Stimulated activated CD8-positive, alpha-beta memory T cell treated with anti-CD3 and anti-CD28 coated beads, Interleukin-7, amount 100 ng/mL, for 24 hours (primary cell): ENCODE measurements around the gene SPHK1.

Experiments
- DNase-seq: peaks from one replicate; pipeline ENCODE4 v3.0.0-alpha.2; 2020; ENCODE audit warnings: low read depth

The SPHK1 gene

DNA sequence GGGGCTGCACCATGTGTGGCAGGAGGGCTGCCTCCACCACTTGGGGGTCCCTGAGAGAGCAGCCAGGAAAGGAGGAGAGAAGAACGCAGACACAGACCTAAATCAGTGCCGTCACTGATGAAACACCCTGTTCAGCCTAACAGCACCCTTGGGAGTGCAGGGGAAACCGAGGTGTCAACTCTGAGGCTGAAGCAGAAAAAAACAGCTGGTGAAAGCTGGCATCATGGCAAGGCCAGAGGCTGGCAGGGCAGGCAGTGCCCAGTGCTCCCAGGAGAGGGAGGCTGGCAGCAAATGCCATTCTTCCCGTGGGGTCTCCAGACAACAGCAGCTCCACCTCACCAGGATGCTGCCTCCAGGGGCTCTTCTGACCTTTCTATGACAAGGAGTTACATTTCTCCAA lies 23.1 kb downstream of the SPHK1 start:
- no peak for DNase-seq

DNA sequence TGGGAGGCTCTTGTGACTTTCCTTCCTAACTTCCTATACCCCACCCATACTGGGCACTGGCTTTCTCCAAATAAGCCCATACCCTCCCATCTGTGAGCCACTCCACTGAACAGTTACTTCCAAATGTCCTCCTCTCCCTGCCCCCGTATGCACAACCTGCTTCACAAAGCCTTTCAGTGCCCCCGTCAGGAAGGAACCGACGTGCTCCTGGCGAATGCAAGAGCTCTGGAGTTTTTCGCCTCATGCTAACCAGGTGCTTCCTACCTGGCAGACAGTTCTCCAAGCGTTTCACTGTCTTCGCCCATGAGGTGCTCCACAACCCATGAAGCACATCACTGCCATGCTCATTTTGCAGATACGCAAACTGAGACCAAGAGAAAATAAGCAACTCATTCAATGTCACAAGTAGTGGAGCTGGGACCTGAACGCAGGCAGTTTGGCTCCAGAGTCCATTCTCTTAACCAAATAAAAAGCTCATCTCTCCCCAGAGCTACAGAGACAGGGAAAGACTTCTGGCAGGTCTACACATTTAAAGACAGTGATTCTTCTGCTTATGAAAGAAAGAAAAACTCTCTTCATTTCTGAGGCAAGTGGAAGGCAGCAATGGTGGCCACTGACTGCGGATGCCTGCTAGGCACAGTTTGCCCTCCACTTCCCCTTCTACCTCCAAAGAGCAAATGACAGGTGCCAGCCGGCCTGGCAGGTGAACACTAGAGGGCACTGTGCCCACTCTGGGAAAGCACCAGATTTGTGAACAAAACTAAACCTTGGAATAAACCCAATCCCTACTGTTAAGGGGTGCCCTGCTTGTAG lies 23.8 kb downstream of the SPHK1 start:
- DNase-seq: peak; percentile 39

DNA sequence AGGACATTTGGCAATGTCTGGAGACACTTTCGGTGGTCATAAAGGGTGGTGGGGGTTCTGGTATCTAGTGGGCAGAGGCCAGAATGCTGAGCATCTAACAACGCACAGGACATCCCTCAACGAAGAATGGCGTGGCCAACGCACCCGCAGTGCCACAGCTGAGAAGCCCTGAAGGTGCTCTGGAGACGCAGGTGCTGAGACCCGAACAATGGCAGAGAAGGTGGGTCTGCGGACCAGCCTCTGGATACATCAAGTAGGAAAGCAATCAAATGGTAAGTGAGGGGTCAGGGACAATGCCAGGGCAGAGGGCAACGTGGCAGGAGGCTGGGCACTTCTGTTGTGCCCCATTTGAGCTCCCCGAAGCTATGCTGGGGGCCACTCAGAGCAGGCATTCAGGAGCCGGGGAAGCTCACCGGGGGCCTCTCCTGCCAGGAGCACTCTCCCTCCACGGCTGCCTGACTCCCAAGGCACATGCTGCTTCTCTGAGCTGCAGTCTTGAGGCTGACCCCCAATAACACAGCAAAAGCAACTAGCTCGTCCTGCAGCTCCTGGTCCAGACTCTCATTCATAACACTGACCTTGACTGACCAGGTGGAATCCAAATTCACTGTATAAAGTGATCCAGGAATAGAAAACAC lies 26.0 kb downstream of the SPHK1 start:
- no peak for DNase-seq

DNA sequence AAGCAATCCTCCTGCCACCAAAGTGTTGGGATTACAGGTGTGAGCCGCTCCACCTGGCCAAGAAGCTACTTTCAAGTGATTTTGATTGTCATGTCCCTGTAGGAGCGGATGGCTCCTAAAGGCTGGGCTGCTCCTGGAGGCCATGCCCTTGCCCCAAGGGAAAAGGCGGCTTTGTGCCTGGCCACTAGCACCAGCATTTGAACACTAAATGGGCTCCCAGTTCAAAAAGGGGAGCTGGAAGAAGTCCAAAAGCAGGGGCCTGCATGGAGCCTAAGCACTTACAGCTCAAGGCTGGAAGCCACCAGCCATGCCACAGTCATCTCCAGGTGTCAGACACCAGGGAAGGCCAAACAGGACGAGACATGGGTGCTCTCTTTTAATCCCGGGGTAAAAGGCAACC lies 26.8 kb downstream of the SPHK1 start:
- no peak for DNase-seq

DNA sequence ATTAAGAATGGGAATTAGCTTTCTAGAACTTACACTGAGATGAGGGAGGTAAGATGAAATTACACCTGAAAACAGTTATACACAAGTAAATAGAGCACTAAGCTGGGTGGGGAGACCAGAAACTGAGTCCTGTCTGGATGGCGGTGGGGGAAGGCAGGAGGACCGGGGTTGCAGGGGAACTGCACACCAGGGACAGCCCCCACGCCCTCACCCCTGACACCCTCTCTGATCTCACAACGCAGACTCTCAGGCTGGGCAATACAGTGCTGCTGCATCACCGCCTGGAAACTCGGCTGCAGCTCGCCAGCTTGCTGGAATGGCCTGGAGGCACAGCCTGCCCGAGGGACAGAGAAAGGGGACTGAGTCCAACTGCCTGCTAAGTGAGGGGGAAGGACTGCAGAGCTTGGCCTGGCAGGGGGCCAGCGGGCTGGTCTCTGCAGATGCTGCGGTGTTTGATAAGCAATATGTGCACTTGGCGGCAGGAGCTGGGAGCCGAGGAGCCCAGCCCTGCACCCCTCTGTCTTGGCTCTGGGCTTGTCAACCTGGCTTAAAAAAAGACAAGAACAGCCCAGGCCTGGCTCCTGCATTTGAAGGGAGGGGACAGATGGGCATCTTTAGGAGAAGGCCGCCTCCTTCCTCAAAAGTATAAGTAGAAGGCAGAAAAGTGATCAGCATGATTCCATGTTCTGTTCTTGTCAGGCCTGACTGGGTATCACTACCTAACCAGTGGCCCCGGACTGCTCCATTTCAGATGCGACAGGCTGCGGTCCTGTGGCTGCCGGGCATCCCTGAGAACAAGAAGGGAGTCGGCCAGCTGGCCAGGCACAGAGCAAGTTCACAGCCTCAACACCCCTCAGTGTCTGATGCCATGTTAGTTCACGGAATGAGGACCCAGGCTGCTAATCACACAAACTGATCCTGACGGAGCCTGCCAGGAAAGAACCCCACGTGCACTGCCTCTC lies 30.2 kb downstream of the SPHK1 start:
- no peak for DNase-seq

DNA sequence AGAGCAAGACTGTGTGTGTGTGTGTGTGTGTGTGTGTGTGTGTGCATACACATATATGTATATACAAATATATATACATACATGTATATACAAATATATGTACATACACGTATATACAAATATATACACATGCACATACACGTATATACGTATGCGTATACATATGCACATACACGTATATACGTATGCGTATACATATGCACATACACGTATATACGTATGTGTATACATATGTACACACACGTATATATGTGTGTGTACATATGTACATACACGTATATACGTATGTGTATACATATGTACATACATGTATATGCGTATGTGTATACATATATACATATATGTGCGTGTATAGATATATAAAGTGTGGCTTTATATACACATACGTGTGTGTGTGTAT lies 31.4 kb downstream of the SPHK1 start:
- DNase-seq: no peak

DNA sequence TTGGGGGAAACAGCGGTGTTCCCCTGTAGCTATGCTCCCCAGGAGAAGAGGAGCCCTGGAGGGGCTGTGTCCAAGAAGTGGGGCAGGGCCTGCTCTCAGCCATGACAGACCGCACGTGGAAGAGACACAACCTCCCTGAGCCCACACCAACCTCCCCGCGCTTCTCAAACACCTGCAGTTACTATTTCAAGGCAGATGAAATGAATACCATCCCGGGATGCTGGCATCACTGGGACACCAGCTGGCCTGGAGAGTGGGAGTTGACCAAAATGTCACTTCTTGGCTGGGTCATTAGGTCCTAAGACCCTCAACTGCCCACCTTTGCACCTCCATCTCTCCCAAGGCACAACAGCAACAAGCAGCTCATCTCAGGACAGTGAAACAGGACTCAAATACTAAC lies 32.0 kb downstream of the SPHK1 start:
- no peak for DNase-seq

DNA sequence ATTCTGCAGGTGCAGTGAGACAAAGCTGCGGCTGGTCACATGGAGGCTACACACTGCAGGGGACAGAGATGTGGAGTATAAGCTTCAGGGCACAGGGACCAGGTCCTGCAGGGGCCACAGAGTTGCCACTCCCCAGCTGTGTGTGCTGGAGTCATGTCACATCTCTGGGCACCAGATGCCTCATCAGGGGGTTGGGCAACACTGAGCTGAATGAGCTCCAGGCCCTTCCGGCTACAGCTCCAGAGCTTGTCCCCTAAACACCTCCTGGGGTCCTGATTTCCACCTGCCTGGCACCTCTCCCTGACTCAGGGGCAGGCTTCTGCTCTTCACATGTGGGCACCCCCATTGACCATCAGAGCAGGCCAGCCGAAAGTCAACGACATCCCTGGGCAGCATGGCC lies 32.5 kb downstream of the SPHK1 start:
- DNase-seq: no peak

DNA sequence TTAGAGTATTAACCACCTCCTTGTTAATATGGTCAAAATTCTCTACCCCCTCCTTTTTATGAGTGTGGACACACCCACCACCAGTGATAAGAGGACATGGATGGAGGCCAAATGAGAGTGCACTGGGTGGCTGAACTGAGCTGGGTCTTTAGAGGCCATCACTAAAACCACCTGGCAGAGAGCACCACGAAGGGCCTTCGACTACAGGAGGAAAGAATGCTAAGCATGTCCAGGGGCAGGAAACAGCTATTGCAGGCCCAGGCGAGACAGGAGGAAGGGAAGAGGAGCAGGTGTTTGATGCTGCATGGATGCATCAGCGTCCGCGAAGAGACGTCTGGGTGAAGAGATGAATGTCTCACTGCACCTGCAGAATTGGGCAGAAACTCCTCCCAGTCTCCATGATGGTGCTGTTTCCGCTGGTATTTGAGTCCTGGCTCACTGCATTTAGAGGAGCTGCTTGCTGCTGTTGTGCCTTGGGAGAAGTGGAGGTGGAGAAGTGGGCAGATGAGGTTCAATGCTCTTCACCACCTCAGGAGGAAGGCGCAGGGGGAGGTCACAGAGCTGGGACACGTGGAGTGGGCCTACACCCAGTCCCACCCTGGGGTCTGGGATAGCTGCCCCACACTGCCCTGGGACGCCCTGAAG lies 33.2 kb downstream of the SPHK1 start:
- DNase-seq: no peak

DNA sequence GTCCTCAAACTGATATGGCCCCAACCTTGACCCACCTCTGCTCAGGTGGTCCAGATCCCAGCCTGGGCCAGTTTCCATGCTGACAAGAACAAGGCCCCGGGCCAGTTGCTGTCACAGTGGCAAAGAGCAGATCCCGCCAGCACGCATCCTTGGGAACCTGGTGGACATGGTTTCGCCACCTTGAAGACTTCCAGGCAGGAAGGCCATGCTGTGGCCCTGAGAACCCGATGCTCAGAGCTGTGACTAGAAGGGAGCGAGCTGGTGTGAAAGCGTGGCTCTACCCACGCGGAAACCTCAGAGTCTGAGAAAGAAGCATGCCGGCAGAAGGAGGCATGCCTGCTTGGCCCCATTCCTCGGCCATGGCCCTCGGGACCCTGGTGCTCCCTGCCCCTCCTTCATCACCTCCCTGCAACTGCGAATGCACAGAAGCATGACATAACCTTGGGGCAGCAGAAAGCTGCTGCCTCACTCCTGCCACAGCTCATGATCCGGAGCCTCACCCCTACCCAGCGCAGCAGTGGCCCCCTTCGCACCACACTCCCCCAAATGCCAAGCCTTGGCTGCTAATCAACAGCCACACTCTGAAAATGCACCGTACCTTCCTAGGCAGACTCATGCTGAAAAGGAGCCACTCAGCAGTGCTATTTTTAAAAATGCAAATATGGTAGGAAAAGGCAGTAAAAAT lies 35.3 kb downstream of the SPHK1 start:
- DNase-seq: no peak

DNA sequence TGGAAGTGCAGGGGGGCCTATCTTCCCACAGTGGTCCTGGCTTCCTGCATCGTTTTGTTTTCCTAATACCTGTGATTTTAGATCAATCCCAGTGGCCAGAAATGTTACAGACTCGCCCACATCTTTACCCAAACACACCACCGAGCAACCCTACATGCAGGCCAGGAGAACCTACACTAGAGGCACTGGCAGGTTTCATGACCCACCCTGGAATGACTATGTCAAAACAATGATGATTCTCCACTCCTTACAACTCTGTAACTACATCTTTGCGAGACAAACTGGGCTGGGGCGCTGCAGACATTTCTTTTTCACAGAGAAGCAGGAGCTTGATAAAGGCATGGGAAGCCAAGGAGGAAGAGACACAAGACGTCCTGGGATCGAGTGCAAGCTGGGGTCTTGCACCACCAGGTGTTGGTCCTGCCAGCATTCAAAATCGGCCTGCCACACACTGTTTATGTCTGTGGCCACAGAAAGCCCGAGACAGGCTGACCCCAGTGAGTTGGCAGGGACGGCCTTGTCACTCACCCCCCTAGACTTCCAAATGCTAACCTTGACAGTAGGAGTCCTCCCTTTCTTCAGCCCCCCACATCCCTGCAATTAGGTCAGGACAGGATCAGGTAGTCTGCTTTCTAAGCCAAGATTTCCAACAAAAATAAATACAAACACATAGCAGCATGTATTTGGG lies 36.1 kb downstream of the SPHK1 start:
- DNase-seq: no peak

DNA sequence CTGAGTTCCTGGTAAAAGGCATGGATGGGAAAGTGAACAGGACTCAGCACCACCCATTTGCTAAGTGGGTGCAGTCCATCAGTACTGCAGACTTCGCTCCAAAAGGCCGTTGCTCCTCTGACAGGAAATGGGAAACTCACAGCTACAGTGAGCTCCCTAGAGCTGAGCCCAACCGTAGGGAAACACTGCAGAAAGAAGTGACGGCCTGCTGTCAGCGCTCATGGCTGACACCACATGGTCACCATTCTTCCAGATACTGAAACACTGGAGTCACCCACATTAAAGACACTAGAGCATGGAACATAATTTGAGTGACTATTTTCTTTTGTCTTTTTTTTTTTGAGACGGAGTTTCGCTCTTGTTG lies 36.6 kb downstream of the SPHK1 start:
- no peak for DNase-seq

DNA sequence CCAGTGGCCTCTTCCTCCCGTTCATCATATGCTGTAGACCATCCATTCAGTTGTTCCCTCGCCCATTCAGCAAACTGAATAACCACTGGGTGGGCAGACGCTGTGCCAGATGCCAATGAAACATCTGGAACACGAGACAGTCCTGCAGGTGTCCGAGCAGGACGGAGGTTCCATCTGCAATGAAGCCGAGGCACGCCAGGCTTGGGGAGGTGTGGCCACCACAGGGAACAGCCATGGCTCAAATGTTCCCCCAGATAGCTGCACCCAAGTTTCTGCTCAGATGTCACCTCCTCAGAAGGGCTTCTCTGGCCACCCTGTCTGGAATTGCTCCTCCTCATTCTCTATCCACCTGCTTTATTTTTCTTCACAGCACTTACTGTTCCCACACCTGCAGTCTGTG lies 38.0 kb downstream of the SPHK1 start:
- DNase-seq: no peak

DNA sequence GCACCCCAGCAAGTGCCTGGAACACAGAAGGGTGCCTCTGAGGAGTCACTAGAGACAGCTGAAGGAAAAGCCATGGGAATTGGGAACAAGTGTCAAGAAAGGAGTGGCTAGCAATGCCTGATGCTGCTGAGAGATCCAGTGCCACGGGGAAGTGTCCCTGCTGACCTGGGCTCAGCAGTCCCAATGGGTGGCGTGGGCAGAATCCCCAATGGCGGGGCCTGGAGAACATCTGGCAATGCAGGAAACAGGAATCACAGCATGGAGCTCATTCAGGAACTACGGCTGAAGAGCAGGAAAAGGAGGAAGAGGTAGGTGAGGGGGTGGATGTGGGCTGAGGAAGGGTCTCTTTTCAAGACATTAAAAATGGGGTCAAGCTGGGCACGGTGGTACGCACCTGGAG lies 38.5 kb downstream of the SPHK1 start:
- DNase-seq: no peak

DNA sequence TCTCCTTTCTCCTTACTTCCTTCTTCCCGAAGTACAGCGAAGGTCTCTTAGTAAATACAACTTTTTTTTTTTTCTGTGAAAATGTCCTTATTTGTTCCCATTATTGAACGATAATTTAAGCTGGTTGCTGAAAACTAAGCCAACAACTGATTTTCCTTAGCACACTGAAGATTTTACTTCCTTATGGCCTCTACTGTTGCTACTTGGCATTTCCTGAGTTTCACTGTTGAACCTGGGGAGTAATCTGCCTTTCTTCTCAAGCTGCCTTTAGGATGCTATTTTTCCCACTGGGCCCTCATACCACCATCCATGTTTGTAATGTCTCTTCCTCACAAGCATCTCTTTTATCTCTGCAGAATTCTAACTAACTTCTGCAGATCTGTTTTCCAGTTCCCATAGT lies 42.4 kb downstream of the SPHK1 start:
- no peak for DNase-seq

DNA sequence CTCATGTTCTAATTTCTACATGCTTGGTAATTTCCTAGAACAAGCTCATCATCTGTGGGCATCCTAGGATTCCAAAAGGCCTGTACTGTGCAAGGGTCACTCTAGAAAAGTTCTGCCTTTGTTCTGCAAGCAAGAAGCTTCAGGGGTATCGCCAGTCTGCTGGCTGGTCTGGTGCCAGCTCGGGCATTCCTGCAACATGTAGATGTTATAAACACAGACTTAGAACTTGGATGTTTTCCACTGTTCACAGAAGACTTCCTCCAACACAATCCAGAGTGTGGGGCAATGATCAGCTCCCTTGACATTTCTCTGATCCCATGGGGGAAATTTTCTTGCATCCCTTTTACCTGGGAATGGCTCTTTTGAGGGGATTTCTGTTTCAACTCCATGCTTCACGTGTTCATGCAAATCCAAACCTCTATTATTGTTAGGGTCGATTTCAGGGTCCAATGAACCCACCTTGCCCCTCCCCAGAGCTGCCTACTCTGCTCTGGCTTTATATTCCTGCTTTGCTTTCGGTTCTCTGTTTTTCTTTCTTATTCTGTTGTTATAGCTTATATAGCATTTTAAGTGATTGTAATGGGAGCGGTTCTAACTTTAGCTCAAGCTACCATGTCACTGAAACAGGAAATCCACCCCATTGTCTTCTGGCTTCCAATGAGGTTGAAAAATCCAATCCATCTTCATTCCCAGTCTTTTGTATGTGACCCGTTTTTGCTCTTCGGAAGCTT lies 43.3 kb downstream of the SPHK1 start:
- no peak for DNase-seq

DNA sequence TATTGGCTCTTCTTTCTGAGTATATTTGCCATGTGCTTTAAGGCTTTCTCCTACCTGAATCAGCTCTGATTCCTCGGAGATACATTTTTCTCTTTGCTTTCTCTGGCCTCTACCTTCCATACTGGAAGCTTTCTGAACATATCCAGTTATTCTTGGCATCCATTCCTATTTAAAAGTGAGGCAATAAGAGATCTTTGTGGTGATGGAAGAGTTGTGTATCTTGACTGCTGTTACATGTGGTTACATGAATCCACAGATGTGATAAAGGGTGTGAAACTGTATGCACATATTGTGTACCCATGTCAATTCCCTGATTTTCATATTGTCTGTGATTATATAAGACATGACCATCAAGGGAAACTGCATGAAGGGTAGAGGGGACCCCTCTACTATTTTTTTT lies 44.1 kb downstream of the SPHK1 start:
- DNase-seq: no peak

DNA sequence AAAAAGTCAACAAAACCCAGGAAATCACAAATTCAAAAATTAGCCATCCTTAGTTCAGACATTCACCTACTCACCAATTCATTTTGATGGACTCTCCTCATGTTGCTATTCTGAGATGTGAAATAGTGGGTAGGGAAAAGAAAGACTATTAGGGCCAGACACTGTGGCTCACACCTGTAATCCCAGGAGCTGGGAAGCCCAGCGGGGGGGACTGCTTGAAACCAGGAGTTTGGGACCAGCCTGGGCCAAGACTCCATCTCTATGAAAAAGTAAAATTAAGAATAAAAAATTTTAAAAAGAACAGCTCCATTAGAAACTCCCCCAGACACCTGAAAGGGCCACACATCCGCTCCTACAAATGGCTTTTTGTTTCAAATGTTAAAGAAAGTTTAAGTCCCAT lies 47.1 kb downstream of the SPHK1 start:
- no peak for DNase-seq

DNA sequence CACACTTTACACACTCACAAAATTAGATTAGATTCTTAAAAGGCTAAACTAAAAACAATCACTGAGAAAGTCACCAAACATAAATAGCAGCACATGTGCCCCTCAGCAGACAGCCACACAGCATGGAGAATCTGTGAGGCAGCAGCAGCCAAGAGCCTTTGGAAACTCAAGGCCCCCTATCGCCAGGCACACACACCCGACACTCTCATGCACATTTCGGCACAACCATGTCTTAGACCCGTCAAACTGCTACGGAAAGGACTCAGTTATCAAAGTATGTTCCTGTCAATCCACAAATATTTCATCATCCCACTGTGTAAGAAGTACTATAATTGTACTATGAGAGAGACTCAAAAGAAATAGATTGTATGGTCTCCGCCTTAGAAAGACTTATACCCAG lies 47.6 kb downstream of the SPHK1 start:
- no peak for DNase-seq

DNA sequence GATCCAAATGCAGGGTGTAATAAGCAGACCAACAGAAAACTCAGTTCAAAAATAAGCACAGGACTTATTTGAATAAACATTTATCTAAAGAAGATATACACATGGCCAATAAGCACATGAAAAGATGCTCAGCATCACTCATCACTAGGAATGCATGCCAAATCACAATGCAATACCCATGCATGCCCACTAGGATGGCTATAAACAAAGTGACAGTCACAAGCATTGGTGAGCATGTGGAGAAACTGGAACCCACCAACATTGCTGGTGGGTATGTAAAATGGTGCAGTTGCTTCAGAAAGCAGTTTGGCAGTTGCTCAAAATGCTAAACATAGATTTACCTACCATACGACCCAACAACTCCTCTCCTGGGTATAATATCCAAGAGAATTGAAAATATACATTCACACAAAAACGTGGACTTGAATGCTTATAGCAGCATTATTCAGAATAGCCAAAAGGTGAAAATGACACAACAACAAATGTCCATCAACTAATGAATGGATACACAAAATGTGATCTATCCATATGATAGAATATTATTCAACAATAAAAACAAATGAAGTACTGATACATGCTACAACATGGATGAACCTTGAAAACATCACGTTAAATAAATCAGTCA lies 48.4 kb downstream of the SPHK1 start:
- no peak for DNase-seq
